Activated T-helper 1 cell treated with anti-CD3 and anti-CD28 coated beads, Interleukin-2, amount 50 U/mL, for 16 hours (primary cell): ENCODE measurements around the gene TXNL4A.

Source experiments
- DNase-seq, 2 donors: peaks; one replicate each; pipeline ENCODE4 v3.0.0-alpha.2; 2020; ENCODE audit warnings: low read depth in 1 of 2, low spot score in 1 of 2

TXNL4A gene

DNA sequence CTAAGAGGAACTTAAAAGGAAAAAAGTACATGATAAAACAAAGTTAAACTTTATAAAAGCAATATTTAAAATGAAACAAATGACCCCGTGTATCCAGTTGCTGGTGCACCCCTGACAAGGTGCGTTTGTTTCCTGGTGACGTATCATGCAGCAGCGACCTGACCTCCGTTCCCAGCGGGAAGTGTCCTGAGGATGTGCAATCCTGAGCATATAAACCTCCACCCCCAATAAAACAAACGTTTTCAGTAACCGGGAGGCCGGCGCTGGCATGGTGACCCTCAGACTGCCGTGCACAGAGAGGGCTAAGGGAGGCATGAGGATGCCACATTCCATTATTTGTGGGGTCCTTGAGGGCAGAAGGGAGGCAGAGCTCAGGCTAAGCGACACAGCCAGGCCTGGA is 51.7 kb downstream of the TXNL4A start:
- DNase-seq = no peak

GRCh38 chr18:79935925-79936324 is 52.4 kb downstream of the TXNL4A start:
- no peak for DNase-seq

DNA sequence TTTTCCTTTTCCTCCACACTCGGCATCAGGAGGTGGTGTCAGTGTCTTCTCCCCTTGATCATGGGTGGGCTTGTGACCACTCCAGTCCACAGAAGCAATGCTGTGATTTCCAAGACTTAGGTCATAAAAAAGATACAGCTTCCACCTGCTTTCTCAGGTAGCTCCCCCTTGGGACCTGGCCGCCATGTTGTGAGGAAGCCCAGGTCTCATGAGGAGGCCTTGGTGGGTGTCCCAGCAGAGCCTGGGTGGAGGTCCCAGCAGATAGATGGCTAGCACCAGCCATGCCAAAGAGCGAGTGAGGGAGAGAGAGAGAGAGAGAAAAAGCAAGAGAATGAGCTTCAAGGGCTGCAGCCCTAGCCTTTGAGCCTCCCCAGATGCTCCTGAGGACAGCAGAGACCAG is 52.9 kb downstream of the TXNL4A start:
- DNase-seq = no peak

DNA sequence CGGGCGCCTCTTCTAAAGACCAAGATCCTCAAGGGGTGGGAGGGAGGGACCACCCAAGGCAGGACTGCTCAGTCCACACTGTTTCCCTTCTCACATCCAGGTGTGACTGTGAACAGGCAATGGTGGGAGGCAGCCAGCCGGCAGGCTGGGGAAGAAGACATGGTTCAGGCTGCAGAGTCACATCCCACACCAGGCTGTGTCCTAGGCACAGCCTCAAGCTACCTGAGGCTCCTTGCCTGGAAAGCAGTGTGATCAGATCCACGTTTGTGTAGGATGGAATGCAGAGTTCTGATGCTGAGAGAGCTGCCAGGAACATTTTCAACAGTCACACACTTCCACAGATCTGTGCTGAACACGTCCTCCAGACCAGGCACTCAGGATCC is 53.3 kb downstream of the TXNL4A start:
- DNase-seq = no peak

DNA sequence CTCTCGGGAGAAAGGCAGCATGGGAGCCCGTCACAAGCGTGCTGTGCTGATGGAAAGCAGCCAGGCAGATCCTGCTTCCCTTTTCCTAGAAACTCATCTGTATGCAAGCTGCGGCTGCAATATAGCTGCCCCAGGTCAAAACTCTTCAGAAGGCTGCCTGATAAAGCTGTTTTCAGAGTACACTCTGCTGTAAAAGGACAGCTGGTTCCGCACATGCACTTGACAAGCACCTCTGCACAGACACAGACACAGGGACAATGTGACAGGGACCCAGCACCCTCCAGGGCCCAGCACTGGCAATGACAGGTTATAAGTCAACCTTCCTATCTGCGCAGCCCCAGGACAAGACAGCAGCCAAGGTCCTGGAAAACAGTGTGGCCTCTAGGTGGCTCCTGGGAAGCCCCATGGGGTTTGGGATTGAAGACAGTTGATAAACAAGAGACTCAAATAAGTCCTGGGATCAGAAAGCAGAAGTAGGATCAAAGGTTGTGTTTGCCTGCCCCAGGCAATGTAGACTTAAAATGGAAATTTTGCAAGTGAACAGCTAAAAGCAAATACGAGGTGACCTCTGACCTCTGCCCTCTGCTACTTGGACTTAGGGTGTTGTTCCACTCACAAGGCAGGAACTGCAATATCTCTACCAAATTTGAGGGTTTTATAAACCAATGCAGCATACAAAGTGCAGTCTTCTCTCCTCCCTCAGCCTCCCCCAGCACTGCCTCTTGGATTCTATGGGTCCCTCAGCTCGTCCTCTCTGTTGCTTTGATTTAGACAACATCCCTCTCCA is 53.9 kb downstream of the TXNL4A start:
- DNase-seq = no peak

DNA sequence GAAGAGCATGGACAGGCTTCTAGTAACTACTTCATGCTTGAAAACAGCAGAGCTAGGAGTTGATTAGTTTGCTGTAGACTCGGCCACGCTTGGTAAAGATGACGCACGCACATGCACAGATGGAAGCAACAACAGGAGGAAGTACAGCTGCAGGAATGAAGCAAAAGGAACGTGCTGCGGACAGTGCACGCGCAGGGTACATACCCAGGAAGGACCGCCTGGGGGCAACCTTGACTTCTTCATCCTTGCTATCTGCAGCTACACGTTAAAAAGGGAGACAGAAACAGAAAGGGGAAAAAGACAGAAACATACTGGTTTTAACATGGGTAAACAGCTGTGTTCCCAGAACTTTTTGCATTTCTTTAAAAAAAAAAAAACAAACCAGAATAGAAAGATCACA is 54.6 kb downstream of the TXNL4A start:
- DNase-seq = no peak

DNA sequence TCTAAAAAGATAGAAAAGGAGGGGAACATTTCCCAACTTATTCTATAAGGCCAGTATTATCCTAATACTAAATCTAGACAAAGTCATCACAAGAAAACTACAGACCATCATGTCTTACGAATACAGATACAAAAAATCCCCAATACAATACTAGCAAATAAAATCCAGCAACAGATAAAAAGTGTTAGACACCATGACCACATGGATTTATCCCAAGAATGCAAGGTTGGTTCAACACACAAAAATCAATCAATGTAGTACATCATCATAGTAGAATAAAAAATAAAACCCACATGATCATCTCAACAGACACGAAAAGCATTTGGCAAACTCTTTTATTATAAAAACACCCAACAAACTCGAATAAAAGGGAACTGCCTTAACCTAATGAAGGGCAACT is 55.5 kb downstream of the TXNL4A start:
- no peak for DNase-seq

DNA sequence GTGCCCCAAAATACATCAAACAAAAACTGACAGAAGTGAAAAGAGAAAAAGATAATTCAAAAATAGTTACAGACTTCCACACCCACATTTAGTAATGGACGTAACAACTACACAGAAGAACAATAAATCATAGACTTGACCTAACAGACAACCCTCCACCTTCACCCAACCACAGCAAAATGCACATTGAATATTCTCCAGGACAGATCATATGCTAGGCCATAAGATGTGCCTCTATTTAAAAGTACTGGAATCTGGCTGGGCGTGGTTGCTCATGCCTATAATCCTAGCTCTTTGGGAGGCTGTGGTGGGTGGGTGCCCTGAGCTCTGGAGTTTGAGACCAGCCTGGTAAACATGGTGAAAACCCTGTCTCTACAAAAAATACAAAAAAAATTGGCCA is 56.9 kb downstream of the TXNL4A start:
- no peak for DNase-seq

DNA sequence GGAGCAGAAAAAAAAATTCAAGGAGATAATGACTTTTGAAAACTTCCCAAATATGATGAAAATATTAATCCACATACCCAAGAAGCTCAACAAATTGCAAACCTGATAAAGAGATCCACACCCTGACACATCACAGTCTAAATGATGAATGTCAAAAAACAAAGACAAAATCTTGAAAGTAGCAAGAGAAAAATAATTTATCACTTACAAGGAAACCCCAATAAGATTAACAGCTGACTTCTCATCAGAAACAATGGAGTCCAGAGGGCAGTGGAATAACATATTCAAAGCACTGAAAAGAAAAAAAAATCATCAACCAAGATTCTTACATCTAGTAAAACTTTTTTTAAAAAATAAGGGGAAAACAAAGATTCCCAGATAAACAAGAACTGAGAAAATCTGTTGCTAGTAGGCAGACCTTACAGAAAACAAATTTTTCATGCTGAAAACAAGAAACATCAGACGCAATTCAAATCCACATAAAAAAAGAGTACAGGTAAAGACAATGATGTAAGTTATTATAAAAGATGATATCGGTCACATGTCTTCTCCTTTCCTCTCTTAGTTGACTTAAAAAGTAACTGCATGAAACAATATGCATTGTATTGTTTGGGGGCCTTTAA is 58.2 kb downstream of the TXNL4A start:
- no peak for DNase-seq

DNA sequence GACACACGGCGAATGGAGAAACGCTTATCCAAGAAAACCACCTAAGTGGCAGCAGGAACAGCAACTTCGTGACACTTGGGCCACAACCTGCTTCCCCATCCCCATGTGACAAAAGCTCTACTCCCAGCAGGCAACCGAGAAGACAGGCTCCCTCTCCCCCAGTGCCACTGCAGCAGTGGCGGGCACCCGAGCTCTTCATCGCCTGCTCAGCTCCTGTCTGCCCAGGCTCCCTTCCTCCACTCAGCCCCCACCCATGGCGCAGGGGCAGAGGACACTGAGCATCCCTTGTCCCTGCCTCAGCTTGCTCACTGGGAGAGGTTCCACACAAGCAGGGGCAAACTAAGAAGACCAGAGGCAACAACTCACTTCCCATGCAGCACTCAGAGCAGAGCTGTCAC is 59.8 kb downstream of the TXNL4A start:
- DNase-seq = no peak

GRCh38 chr18:79927607-79928562 is 60.5 kb downstream of the TXNL4A start:
- no peak for DNase-seq

DNA sequence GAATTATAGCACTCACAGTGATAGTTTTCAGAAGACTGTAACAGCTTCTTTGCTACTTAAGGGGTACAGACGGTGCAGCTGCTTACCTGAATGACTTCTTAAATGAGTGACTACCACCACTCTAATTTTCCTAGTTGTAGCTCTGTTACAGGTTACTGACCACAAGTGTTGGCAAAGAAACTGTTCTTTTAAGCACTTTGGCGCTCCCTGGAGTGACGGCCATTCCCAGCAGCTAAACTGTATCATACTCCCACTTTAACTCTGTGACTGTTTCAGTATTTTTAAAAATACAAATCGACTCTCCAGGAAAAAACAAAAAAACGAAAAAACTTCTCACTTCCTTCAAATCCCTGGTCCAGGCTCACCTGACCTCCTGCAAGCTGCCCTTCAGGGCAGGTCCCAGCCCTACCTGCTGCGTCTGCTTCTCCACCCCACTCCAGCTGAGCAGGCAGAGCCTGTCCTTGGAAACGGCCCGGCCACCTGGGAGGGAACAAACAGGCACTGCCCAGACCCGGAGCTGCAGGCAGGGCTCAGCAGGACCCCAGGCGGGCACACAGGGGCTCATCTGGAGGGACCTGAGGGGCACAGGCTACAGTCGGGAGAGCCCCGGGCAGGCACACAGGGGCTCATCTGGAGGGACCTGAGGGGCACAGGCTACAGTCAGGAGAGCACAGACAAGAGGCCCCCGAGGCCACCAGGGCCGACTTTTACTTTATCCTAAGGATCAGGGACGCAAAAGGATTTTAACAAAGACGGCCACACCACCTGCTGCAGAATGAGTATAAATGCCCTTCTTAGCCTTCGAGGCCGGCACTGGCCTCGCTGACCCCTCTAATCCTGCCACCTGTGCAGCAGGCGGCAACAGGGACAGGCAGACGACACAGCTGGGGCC is 61.4 kb downstream of the TXNL4A start:
- no peak for DNase-seq

DNA sequence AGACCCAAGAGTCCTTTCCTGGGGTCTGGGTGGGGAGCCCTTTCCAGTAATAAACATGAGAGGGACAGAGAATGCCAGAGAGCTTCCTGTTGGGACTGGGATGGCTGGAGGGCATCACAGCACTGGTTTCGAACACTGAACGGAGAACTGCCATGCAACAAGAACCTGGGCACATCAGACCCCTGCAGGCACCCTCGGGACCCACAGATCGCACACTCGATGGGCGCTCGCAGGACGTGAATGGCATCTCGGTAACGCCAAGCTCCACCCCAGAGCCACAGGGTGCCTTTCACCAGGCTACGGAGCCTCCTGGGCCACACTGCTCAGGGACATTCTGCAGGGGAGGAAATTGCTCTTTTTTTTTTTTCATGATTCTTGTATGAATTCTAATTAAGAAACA is 62.1 kb downstream of the TXNL4A start:
- no peak for DNase-seq

DNA sequence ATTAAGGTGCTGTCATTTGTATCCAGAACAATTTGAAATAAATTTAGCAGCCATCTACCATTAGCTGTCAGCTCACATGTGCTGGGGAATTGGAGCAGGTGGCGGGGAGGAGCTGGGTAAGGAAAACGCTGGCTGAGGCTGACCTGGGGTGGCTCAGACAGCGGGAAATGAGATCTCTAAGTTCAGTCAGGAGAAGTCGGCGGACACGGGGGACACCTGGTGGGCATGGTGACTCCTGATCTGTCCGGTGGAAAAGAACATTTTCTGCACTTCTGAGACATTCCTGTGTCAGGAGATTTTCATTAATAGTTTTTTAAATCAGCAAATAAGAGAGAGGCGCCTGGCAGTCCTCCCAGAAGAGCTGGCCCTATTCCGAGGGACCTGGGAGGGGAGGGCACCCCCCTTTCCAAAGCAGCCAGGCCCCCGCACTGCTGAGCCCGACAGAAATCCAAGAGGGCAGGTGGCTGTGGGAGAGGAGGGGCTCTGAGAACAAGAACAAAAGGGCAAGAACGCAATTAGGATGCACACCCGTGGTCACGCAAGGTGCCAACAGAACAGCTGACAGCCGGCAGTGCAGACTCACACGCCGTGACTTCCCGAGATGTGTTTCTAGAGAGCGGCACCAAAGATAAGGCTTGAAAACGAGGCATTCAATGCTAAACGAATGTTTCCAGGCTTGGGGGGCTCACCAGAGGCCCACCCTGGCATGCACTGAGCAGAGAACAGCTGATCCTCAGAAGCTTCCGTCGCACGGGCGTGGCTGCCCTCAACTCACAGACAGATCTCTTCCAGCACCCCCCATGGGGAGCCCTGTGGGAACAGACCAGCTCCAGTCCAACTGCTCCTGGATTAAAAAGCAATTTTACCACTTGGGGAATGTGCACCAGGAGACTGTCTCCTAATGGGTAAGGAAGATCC is 63.3 kb downstream of the TXNL4A start:
- no peak for DNase-seq

DNA sequence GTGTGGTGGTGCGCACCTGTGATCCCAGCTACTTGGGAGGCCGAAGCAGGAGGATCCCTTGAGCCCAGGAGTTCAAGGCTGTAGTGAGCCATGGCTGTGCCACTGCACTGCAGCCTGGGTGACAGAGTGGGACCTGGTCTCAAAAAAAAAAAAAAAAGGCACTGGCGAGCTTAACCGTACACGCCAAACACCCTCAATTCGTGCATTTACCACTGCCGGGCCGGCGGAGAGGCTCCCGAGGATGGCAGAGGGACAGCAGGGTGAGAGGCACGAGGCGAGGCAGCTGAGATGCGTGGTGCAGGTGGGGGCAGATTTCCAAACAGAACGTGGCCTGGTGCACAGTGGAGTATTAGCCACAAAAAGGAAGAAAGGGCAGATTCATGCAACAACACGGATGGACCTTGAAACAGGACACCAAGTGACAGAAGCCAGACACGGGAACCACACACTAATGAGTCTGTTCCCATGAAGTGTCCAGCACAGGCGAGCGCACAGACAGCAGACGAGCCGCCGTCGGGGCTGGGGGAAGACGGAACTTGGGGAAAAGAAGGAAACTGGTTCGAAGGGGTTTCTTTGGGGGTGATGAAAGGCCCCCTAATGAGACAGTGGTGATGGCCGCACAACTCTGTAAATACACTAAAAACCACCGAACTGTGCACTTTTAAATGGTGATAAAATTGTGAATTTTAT is 64.3 kb downstream of the TXNL4A start:
- DNase-seq = no peak

- no peak for DNase-seq
Observed at GRCh38 chr18:79922971-79923411, 65.4 kb downstream of the TXNL4A start.

DNA sequence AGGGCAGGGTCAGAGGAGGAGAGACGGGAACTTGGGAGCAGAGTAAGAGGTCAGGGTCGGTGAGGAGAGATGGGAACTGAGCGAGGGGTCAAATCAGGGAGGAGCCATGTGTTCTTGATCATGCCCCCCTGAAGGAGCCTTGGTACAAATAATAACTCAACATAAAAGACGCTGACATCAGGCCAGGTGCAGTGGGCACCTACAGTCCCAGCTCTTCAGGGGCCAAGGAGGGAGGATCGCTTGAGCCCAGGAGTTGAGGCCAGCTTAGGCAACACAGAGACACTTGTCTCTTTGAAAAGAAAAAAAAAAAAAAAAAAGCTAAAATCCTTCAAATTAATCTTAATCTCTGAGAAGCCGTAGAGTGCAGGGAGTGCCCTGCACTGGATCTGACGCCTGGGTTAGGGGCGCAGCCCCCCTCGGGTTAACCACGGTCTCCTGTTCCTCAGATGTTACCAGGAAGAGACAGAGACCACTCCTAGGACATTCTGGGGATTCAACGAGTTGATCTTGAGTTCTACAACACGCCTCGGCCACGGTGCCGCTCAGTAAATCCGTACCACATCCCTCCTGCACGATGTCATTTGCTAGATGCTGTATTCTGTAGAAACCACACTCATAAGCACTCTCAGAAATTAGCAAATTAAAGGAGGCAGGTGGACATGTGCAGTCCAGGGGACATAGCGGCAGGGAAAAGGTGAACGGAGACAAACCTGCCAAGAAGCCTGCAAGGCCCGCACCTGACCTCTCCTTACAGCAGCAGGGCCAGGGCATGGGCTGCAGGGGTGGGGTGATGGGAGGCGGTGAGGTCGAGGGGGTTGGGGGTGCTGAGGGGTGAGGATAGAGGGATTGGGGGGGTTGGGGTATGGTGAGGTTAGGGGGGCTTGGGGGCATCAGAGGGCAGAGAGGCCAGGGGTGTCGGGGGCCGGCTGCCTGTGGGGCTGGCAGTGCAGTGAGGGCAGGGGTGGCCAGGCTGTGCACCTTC is 66.1 kb downstream of the TXNL4A start:
- DNase-seq = no peak
